ENCODE data around the gene GREB1.
A peak's percentile ranks its signal among the peaks of the same experiment; 100 is the strongest.

GREB1 gene

GRCh38 chr2:11578986-11579774, 45.3 kb downstream of the GREB1 start:
- DNase-seq: no peak

GRCh38 chr2:11579867-11580659, 46.2 kb downstream of the GREB1 start:
- no peak for DNase-seq

DNA sequence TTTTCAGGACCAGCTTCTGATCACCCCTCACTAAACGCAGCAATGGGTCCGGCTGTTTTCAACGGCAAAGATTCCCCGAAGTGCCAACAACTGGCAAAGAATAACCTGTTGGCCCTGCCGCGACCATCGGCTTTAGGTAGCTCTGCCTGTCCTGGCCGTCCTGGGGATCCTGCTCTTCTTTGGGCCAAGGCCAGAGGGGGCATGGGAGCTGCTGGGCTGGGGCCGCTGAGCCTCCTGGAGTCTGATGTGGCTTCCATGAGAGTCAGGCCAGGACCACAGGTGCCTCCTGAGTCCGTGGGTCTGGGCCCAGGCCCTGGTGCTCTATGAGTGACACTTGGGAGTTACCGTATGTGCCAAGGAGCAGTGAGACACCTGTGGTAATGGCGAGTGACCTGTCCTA, 46.9 kb downstream of the GREB1 start:
- no peak for DNase-seq

- no peak for DNase-seq
These were observed 47.4 kb downstream of the GREB1 start for GRCh38 chr2:11581124-11581796.

DNA sequence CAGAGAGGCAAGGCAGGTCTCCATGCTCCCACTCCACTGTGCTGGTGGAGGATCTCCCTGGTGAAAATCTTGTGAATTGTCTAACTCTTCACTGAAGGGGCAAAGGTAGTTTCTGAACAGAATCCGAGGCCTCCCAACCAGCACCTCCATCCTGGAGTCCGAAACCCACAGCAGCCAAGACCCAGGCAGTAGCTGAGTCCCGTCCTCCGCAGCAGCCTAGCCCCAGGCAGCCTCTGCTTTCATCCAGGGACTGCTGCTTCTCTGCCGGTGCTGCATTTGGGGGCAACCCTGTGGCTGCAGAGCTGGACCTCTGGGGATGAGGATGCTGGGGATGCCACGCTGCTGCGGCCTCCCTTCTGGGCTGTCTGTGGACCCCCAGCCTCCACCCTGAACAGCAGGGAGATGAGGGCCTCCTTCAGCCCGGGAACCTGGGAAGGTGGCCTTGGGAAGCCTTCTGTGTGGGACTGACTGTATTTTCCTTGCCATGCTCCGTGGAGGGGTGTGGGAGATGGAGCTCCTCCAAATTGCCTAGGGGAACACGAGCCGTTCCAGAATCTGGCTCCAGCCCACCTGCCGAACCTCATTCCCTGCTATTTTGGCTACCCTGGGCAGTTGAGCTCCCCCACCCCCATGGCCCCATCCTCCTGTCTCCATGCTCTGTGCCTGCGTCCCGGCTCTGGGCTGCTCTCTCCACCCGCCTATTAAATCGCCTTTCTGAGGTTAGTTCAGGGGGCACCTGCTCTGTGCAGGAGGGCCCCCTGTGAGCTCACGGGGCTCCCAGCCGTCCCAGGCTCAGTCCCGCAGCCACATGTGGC, 48.2 kb downstream of the GREB1 start:
- no peak for DNase-seq

DNA sequence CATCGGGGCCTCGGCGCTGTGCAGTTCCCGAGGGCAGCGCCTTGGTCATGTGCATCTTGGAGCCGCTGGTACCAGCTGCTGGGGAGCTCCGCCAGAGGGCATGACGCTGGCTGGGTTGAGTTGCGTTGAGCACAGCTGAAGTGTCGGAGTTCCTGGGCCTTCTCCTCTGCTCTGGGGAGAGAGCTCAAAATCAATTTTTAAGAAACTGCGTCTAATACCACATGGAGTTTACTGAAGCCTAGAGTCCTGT, 48.7 kb downstream of the GREB1 start:
- peak in 13 of 56 donors; percentile 5 to 56 (median 17) for DNase-seq

DNA sequence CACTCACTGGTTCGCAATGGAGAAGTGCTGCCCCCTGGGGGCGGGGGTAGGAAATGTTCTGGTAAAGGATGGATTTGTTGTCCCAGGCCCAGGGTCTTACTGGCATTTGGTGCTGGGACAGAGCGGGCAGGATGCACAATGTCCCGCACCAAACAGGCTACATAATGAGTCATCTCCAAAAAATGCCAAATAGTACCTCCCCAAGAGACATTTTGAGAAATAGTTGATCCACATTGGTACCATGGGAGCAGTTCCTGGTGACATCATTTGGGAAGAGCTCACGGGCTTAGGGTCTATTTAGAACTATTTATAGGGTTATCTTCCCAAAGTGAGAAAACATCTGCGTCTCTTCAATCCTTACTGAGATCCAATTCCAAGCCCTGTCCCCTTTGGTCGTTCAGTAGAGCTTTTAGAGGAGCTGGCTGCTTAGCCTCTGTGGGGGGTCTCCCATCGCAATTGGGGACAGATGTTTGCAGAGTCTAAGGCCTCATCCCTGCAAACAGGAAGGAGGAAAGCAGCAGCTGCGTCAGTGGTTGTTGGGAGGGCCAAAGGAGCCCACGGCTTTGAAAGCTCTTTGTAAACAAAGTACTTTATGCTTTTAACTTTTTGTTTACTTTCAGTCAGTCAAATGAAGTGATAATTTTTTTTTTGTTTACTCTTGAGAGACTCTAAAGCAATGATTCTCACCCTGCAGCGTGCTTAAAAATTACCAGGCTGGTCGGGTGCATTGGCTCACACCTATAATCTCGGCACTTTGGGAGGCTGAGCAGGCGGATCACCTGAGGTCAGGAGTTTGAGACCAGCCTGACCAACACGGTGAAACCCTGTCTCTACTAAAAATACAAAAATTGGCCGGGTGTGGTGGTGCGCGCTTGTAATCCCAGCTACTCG, 49.3 kb downstream of the GREB1 start:
- DNase-seq: peak in 35 of 56 donors; percentile 6 to 79 (median 37)

DNA sequence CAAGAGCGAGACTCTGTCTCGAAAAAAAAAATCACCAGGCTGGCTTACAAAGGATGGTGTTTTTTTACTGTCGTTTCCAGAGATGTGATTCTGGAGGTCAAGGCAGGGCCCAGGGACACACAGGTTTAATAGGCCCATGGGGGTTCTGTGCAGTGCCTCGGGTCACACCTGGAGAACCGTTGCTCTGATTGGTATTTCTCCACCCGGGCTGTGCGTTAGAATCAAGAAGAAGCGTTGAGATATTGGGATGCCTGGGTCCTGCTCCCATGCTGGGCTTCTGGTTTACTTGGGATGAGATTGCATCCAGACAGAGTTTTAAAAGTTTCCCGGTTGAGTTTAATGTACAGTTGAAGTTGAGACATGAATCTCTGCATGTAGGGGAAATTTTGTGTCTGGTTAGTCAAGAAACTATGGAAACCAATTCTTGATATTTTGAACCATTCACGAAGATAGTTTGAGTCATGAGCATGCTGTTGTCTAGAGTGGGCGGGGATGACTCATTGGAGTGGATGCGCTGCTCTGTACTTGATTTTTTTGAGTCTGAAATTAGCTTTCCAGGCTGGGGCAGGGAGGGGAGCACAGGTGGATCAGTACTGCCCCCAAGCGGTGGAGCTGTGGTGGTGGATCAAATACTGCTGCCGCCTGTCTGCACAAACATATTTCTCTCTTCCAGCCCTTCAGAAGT, 50.1 kb downstream of the GREB1 start:
- DNase-seq: peak in 53 of 56 donors; percentile 7 to 87 (median 64)

DNA sequence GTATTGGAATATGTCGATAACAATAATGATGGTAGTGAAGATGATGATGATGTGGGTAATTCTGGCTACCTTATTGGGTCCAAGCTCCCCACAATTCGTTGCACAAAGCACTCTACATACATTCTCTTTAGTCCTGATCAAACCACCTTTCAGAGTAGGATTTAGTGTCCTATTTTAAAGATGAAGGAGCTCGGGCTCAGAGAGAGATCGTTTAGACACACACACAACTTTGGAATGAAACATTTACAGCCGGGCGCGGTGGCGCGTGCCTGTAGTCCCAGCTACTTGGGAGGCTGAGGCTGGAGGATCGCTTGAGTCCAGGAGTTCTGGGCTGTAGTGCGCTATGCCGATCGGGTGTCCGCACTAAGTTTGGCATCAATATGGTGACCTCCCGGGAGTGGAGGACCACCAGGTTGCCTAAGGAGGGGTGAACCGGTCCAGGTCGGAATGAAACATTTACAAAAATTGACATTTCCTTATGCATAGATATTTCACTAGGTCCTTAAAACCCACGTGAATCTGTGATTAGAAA, 50.7 kb downstream of the GREB1 start:
- DNase-seq: no peak

- no peak for DNase-seq
These were observed 51.2 kb downstream of the GREB1 start for GRCh38 chr2:11585071-11585470.

DNA sequence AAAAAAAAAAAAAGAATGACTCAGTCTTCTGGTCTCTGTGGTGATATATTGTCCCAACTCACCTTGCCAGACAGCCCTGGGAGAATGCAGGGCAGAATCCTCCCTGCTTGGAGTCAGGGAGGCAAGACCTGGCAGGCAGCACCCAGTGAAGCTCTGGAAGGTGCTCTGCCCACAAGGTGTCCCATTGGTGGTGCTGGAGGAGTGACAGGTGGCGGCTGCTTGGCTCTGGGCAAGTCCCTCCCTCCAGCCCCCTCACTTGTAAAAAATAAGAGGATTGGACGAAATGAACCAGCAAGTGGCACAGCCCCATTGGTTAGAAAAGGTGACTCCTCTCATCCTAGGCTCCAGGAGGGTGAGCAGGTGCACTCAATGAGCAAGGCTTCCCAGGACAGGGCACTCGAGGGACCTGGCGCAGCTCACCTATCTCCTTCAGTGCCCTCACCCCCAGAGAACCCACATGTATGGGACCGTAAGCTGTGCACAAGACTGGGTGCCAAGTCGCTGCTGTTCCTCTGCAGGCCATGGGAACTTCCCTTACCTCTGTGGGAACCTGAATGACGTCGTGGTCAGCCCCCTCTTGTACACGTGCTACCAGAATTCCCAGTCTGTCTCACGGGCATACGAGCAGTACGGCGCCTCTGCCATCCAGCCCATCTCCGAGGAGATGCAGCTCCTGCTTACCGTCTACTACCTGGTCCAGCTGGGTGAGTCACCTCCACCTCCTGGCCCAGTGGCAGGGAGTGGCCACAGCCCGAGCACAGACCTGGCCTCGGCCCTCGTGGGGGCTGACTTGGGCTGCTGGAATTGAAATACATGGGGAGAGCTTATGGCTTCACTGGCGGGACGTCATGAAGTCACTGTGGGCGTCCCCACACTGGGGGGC, 54.6 kb downstream of the GREB1 start:
- DNase-seq: no peak

- no peak for DNase-seq
These were observed 55.6 kb downstream of the GREB1 start for GRCh38 chr2:11589316-11589940.

DNA sequence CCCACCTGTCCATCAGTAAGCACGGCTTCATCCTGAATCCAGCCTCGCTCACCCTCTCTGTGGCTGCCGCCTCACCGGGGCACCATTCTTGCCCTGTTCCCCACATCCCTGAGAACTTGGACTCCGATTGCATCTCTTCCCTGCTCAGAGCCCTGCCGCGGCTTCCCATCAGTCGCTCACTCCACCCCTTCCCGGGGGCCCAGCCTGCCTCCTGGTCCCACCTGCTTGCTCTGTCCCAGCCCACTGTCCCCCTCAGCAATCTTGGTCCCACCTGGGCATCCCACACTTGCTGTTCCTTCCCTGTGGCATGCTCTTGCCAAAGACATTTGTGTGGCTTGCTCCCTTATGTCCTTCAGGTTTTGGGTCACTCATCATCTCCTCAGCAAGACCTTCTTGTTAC, 56.3 kb downstream of the GREB1 start:
- no peak for DNase-seq

GRCh38 chr2:11591091-11591490, 57.2 kb downstream of the GREB1 start:
- no peak for DNase-seq

DNA sequence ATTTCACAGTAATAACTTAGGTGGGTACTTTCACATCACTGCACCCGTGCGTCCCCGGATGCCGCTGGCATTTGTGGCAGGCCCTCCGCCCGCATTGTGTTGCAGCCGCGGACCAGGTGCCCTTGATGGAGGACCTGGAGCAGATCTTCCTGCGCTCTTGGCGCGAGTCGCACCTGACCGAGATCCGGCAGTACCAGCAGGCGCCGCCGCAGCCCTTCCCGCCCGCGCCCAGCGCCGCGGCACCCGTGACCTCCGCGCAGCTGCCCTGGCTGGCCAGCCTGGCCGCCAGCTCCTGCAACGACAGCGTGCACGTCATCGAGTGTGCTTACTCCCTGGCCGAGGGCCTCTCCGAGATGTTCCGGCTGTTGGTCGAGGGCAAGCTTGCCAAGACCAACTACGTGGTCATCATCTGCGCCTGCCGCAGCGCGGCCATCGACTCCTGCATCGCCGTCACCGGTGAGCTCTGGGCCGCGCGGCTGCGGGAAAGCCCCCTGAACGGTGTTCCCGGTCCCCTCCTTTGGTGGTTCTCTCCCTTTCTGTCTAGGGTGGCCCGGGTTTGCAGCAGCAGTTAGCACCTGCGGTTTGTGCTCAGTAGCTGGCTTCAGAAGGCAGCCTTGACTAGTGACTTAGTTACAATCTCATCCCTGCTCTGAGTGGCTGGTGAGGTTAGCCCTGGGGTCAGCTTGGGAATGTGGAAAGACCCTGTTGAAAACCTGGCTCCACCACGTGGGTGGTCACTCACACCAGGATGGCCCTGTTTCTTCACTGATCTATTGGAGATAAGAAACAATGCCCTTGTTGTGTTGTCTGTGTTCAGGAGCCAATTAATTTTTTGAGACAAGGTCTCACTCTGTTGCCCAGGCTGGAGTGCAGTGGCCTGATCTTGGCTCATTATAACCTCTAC, 59.1 kb downstream of the GREB1 start:
- DNase-seq: no peak

DNA sequence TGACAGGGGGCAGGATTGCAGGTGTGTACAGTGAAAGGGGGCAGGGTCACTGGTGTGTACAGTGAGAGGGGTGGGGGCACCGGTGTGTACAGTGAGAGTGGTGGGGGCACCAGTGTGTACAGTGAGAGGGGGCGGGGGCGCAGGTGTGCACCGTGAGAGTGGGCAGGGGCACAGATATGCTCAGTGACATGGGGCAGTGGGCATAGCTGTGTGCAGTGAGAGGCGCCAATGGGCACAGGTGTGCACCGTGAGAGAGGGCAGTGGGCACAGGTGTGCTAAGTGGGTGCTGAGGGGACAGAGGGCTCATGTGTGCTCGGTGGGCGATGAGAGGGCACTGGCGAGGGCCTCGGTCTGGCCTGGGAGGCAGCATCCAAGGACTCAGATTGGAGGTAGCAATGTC, 63.0 kb downstream of the GREB1 start:
- DNase-seq: no peak
